CD1c-positive myeloid dendritic cell (primary cell): ENCODE measurements around the gene CRABP1.

ENCODE experiments used
- DNase-seq: peaks from one replicate; pipeline ENCODE4 v3.0.0-alpha.2; 2016; ENCODE audit errors: extremely low spot score

Gene CRABP1

DNA sequence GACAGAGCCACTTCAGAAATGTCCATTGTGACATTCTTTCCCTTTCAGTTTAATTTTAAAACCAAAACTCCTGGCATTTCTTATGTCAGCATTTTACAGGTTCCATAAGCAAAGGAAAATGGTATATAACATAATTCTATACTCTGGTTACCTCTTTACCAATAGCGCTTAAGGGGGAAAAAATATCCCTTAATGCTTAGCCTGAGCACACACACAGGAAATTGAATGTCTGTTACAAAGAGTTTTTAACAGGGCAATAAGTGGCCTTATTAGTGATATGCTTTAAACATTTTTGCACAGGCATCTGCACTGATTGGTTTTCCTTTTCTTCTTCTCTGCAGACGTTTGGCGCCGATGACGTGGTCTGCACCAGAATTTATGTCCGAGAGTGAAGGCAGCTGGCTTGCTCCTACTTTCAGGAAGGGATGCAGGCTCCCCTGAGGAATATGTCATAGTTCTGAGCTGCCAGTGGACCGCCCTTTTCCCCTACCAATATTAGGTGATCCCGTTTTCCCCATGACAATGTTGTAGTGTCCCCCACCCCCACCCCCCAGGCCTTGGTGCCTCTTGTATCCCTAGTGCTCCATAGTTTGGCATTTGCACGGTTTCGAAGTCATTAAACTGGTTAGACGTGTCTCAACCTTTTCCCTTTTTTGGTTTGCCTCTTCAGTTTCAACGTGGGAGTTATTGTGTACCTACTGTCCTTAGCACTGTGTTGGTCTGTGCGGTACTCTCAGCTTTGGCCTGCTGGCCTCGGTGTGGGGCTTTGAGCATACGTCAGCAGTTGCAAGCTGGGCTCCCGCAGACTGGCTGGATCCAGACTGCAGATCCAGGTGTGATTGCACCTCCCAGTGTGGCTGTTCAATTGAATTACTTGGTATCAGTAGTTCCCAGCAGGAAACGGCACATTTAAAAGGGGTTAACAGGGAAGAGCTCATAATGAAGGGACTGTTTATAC is 7.7 kb downstream of the CRABP1 start:
- DNase-seq: no peak

DNA sequence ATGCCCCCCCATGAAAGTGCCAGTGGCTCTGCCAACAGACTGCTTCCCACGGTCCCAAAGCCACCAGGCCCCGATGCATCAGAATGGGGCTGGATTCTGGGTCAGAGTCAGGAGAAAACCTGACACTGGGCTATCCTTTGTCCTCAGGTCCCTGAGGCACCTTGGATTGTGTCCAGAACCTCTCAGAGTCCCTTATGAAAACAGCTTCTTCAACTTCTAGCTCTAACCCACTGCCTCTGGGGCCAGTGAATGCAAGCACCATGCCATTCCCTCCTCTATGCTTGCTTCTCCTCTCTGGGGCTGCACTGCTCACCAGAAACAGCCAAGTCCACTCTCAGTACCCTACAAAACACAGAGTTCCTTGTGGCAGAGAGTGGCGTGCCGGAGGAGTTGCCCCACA is 9.9 kb downstream of the CRABP1 start:
- DNase-seq: no peak

DNA sequence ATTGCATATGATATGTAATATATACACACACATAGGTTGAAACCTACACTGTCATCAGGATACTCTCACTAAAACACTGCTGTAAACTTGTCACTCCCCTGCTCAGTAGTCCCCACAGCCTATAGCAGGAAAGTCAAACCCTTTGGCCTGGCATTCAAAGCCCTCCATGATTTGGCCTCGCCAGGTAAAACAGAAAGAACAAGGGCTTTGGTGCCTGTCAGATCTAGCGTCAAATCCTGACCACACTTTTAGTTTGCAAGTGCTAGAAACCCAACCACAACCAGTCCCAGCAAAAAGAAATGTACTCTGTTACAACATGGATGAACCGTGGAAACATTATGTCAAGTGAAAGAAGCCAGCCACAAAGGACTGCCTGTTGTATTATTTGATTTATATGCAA is 11.4 kb downstream of the CRABP1 start:
- DNase-seq: no peak

DNA sequence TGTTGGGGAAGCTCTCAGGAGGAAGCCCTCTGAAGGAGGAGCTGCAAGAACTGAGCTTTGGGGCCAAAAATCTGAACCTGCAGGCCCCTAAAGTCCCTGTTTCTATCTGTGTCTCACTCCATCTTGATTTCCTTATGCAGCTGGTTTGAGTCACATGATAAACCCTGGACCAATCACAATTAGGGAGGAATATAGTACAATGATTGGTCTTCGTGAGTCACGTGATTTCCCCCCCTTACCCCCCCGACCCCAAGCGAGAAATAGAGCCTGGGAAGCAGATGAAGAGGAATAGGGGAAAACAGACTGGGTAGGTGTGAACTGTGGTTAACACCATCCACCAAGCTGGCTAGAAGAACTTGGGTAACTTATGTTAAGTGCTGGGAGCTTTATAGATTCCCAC is 12.9 kb downstream of the CRABP1 start:
- no peak for DNase-seq

DNA sequence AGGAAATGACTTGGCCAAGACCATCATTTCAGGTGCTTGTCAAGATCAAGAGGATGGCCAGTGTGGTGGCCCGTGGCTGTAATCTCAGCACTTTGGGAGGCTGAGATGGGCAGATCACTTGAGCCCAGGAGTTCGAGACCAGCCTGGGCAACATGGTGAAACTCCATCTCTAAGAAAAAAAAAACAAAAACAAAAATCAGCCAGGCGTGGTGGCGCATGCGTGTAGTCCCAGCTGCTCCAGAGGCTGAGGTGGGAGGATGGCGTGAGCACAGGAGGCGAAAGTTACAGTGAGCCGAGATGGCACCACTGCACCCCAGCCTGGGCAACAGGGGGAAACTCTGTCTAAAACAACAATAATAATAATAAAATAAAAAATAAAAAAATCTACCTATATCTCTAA is 15.0 kb downstream of the CRABP1 start:
- DNase-seq: no peak

DNA sequence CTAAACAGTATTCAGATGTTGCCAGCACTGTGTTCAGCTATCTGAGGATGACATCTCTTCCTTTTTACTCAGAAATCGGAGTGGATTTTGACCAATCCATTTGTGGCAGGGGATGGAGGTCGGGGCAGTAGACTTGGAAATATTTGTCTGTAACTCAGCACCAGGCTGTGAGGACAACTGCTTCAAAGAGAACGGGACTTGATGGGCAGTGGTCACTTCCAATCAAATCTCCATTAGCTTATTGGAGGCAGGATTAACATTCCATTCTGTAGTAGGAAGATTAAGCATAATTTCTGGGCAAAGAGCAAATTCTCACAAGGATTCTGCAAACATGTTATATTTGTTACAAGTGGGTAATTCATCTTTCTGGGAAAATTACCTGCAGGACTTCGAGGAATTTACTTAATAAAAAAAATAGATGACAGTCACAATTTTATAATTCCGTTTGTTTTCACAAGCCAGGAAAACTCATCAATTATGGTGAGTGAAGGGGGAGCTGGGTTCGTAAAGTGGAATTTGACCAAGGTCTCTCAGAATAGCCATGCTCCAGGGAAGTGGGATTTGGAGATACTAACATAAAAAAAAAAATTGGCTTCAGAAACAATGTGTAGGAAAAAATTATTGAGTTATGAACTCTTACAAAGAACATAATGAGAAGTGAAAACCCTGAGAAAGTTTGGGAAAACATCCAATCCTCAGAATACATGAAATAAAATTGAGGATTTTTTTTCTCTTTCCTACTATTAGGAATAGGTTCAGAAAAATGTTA is 18.1 kb downstream of the CRABP1 start:
- DNase-seq: no peak

DNA sequence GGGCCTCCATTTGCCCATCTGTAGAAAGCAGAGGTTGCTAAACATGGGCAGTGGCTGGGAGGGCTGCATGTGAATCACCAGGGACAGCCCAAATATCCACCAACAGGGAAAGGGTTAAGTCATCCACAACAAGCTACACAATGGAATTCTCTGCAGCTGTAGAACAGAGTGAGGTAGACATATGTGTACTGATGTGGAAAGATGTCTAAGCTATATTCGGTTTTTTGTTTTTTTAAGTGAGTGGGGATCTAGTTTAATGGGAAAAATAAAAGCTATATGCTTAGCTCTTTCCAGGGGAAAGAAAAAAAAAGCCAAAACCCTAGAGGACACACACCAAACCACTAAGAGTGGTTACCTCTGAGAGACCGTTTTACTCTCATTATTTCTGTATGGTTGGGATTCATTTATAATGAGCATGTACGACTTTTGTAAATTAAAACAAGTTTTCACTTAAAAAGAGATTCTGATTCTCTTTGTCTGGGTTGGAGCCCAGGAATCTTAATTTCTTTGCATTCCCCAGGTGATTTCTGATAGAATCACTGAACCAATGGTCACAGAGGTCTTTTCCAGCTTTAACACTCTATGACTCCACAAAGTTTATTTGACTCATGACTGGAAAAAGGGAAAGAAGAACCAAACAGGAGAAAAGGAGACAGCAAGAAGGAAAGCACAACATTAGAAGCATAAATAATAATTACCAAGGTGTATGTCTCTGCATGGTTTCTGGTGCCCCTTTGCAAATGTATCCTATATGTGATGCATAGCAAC is 19.1 kb downstream of the CRABP1 start:
- no peak for DNase-seq

DNA sequence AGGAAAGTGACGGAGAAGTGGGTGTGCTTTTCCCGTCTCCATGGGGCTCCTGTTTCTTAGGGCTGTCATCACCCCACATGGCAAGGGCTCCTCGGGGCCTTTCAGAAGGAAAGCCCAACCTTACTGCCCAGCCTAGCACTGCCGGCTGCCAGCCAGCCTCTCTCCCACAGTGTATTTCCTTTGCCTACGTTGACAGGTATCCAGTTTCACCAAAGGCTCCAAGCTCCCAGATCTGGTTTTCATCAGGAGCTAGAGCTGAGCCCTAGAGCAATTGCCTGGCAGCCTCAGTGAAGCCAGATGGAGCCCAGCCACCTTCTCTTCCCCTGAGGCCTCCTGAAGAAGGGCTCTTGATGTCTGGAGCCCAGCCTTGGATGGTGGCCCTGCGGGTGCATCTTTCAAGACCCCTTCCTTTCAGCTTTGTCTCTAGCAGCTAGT is 20.2 kb downstream of the CRABP1 start:
- DNase-seq: no peak

DNA sequence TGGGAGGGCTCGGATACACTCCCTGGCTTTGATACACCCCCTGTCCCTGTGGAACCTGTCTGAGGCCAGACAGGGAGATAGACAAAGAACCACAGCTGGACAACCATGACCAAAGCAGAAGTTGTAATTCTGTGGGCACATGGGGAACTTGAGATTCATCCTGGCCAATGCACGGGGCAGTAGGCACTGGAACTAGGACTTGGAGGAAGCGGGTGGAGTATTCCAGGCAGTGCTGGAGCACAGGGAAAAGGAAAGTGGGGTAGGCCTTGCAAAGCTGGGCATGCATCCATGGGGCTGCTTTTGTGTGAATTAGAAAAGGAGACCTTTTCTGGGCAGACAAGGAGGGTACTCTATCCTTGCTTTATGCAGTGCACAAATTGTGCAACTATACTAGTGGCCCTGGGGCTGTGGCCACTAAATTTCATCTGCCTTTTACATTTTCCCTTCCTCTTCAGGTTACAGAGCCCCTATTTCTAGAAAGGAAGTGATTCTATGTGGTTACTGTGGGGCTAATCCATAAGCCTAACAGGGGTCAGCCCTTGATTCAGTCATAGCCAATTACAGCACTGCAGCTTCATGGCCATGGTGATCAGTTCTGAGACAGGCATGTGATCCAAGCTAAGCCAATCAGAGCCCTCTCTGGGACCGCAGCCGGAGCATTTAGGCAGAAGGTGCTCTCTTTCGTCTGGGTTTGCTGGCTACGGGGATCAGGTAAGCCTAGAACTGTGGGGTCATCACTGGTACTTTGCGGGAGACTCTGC is 21.0 kb downstream of the CRABP1 start:
- DNase-seq: peak; percentile 58

DNA sequence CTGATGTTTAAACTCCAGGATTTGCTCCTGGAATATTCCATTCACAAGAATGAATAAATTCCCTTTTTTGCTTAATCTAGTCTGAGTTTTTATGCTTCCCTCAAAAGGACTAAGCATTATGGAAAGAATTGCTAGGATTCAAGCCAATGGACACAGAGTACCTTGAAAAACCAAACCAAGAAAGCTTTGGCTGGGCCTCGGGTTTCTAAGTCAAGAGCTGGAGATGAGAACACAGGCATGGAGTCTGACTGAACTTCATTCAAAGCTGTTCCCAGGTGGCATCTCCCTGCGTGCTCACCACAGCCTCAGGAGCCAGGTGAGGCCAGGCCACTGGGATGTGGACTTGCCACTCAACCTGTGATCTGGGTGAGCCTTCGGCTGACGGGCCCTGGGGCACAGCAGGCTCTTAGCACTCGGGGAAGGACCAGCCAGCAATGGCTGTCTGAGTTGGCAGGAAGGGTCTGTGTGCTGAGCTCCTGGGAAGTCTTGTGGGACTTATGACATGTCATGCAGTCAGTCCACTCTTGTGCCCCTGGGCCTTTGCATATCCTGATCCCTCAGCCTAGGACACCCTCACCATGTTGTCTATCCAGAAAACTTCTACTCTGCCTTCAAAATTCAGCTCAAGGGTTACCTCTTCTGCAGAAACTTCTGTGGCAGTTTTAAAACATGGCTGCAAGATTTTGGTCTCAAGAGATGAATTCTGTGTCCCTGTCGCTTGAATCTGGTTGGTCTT is 21.8 kb downstream of the CRABP1 start:
- no peak for DNase-seq

DNA sequence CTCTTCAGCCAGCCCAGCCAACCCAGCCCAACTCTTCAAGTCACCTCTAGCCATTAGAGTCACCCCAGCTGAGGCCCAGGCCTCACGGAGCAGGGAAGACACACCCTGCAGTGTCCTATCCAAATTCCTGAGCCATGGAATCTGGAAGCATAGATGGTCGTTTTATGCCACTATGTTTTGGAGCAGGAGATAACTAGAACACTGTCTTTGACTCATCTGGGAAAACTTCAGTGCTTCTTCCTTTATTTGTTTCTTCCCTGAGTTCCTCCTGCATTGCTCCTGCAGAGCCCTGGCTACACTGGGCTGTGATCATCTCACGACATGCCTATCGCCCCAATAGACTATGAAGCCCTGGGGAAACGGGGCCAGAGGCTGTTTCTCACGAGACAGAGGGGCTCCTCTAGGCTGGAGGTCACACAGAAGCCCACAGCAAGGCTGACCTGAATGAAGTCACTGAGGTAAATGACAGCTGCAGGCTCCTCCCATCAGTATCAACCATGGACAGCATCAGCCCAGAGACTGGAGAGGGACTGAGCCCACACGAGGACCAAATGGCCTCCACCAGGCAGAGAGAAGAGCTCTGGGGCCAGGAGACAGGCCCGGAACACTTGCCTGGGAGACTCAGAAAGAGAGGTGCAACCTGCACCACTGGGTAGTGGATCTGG is 22.7 kb downstream of the CRABP1 start:
- DNase-seq: no peak

DNA sequence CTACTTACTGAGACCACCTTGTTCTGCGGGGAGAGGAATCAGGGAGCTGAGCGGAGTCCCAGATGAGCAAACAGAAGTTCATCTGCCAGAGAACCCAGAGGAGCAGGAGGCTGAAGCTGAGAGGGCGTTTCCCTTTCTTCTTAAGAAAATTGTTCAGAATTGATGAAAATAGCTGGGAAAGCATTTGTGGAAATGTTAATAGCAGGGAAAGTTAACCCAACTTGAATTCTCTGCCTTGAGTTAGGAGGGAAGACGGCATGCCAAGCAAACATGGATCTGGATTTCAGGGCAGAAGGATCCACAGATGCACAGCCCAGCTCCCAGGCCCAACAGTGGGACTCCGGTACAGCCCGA is 23.2 kb downstream of the CRABP1 start:
- no peak for DNase-seq

DNA sequence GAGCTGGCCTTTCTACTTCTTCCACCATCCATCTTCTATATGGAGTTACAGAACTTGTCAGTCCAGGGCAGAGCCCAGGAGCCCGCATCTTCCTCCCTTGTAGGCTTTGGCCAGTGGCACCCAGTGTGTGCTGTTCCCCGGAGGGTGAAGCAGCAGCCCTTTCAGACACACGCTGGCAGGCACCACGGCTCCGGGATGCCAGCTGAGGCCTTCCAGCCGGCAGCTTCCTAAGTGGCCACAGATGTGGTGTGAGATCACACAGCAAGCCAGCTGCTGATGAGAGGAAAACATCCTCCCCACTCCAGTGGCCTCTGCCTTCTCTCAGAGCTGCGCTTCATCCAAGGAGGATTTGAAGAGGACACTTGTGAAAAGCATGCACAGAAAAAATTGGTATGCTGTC is 24.1 kb downstream of the CRABP1 start:
- DNase-seq: no peak

DNA sequence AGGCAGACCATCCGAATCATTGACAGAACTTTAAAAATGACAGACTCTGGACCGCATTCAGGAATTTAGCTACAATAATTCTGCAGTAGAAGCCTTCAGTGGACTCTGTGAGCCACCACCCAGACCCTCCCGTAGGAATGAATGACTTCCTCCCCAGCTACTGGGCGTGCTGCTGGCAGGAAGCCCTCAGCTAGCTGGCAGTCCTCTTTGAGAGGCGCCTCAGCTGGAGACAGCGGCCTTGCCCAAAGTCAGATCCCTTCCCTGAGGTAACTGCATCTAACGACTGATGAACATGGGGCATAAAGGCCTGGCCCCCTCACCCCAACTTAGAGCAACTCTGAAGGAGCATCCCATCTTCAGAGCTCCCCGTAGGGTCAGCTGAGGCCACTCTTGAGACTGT is 25.8 kb downstream of the CRABP1 start:
- DNase-seq: no peak

DNA sequence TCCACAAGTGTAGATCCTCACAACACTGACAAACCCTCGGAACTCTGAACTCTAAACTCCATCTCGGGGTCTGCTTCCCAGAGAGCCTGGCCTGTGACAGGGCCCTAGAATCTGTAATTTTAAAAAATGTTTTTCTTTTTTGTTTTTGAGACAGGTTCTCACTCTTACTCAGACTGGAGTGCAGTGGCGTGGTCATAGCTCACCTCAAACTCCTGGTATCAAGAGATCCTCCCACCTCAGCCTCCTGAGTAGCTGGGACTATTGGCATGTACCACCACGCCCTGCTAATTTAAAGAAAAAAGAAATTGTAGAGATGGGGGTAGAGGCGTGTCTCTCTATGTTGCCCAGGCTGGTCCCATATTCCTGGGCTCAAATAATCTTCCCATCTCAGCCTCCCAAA is 26.2 kb downstream of the CRABP1 start:
- DNase-seq: no peak

DNA sequence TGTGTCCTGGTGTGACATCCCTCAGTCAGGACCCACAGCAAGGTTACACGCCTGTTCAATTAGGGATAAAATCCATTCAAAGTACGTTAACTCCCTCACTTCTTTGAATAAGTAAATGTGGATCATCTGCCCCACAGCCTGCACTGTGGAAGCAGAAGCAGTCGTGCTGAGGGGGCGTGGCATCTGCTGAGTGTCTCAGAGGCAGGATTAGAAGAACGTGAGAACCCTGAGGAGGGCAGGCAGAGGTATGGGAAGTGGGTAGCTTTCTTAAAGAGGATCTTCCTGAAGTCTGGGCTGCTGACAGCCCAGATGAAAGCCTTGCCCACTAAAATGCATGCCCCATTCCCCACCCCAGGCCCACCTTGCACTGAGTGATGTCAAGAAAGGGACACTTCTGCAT is 28.5 kb downstream of the CRABP1 start:
- peak; percentile 6 for DNase-seq

DNA sequence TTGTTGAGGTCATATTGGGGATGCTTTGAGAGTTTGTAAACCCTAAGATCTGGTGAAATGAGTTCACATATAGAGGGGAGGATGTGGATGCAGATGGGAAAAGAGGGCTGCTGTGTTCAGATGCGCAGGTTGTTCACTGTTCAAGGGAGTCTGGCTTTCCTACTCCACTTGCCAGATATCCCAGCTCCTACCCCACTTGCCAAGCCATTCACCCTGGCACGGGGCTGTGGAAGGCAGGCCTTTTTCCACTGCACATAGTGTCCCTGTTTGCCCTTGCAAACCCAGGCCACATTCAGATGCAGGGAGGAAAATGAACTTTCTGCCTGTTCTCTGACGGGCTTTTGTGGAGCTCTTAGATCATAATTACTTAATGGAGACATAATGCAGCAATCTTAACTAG is 29.0 kb downstream of the CRABP1 start:
- no peak for DNase-seq

DNA sequence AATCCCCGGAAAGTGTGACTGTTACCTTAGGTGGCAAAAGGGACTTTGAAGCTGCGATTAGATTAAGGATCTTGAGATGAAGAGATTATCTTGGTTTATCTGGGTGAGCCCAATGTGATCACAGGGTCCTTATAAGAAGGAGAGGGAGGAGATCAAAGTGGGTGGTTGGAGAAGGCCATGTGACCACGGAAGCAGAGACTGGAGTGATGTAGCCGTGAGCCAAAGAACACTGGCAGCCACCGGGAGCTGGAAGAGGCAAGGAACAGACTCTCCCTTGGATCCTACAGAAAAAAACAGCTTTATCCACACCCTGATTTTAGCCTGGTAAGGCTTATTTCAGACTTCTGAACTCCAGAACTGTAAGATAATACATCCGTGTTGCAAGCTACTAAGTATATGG is 29.9 kb downstream of the CRABP1 start:
- no peak for DNase-seq

DNA sequence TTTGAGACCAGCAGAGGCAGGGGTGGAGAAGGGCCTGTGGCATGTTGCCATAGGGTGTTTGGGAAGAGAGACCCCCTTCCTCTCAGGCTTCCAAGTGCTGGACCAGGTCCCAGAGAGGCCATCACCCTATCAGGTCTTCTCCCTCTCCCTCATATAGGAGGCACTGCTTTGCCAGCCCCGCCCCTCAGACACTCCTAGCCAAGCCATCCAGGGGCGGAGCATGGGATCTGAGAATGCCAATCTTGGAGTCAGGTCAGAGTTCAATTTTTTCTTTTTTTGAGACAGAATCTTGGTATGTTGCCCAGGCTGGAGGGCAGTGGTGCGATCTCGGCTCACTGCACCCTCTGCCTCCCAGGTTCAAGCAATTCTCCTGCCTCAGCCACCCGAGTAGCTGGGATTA is 32.7 kb downstream of the CRABP1 start:
- DNase-seq: no peak
